ENCODE data around the gene ABHD6. TPM values are rescaled to one million over a fixed set of nuclear protein-coding genes. Genes with fewer than 3 reads are reported as not detected.
A peak's percentile ranks its signal among the peaks of the same experiment; 100 is the strongest.
"Not testable (repeated sequence)": the region's sequence is repeated elsewhere in the genome, so short reads cannot be mapped to it uniquely, and the experiment has no call there.

The ABHD6 gene
- total RNA-seq, 1 donor from 2014 or later, result 2.9 TPM

- DNase-seq (ENCODE audit: low spot score), result not testable (repeated sequence)
Measured at GRCh38 chr3:58273362-58273761, 35.8 kb downstream of the ABHD6 start.

GRCh38 chr3:58274027-58274614 lies 36.5 kb downstream of the ABHD6 start:
- no peak for DNase-seq (ENCODE audit: low spot score)

GRCh38 chr3:58281069-58281468 lies 43.5 kb downstream of the ABHD6 start:
- no peak for DNase-seq (ENCODE audit: low spot score)

GRCh38 chr3:58285334-58285733 lies 47.7 kb downstream of the ABHD6 start:
- no peak for DNase-seq (ENCODE audit: low spot score)

GRCh38 chr3:58287354-58287753 lies 49.8 kb downstream of the ABHD6 start:
- no peak for DNase-seq (ENCODE audit: low spot score)

- no peak for DNase-seq (ENCODE audit: low spot score)
Measured at GRCh38 chr3:58288011-58288728, 50.6 kb downstream of the ABHD6 start.

GRCh38 chr3:58288964-58289613 lies 51.5 kb downstream of the ABHD6 start:
- DNase-seq (ENCODE audit: low spot score), result not testable (repeated sequence)

GRCh38 chr3:58290446-58290845 lies 52.9 kb downstream of the ABHD6 start:
- DNase-seq (ENCODE audit: low spot score), result not testable (repeated sequence)

GRCh38 chr3:58291671-58292338 lies 54.2 kb downstream of the ABHD6 start:
- DNase-seq (ENCODE audit: low spot score), result no peak

- no peak for DNase-seq (ENCODE audit: low spot score)
Measured at GRCh38 chr3:58292866-58293265, 55.3 kb downstream of the ABHD6 start.

- no peak for DNase-seq (ENCODE audit: low spot score)
Measured at GRCh38 chr3:58293516-58293915, 55.9 kb downstream of the ABHD6 start.

GRCh38 chr3:58296269-58296668 lies 58.7 kb downstream of the ABHD6 start:
- no peak for DNase-seq (ENCODE audit: low spot score)

GRCh38 chr3:58296843-58297242 lies 59.3 kb downstream of the ABHD6 start:
- no peak for DNase-seq (ENCODE audit: low spot score)

GRCh38 chr3:58298190-58298589 lies 60.6 kb downstream of the ABHD6 start:
- no peak for DNase-seq (ENCODE audit: low spot score)

GRCh38 chr3:58299075-58299474 lies 61.5 kb downstream of the ABHD6 start:
- no peak for DNase-seq (ENCODE audit: low spot score)

GRCh38 chr3:58299839-58300516 lies 62.4 kb downstream of the ABHD6 start:
- DNase-seq (ENCODE audit: low spot score), result peak; percentile 50

GRCh38 chr3:58305882-58306711 lies 68.5 kb downstream of the ABHD6 start, which contains the start of the genes HTD2 and RPP14:
TSS of gene HTD2 (plus strand) at chr3:58306520. CDS start at chr3:58317614, 11,094 bp downstream.
TSS of gene RPP14 (plus strand) at chr3:58306245. CDS start at chr3:58310330, 4,085 bp downstream.
- peak; percentile 99 for DNase-seq (ENCODE audit: low spot score)

GRCh38 chr3:58307639-58308215 lies 70.1 kb downstream of the ABHD6 start:
- DNase-seq (ENCODE audit: low spot score), result peak; percentile 37

- DNase-seq (ENCODE audit: low spot score), result no peak
Measured at GRCh38 chr3:58308728-58309127, 71.1 kb downstream of the ABHD6 start.

- DNase-seq (ENCODE audit: low spot score), result no peak
Measured at GRCh38 chr3:58317811-58318210, 80.2 kb downstream of the ABHD6 start.
